Neuron (in vitro differentiated cells): ENCODE data around the gene PTGFRN.

Experiments
- H2AFZ ChIP-seq: one replicate; pipeline ENCODE4 v1.6.1; 2013; ENCODE audit warnings: low read depth, mild to moderate bottlenecking, inconsistent platforms, low read length, moderate library complexity
- H3K27me3 ChIP-seq: one replicate; pipeline ENCODE4 v1.6.1; 2013; ENCODE audit warnings: low read length; ENCODE audit not compliant: insufficient read depth
- H3K36me3 ChIP-seq: one replicate; pipeline ENCODE4 v1.6.1; 2013; ENCODE audit warnings: low read length; ENCODE audit not compliant: insufficient read depth
- H3K4me1 ChIP-seq: one replicate; pipeline ENCODE4 v1.6.1; 2013; ENCODE audit warnings: low read length; ENCODE audit not compliant: insufficient read depth
- H3K4me3 ChIP-seq: 2 replicates; pipeline ENCODE4 v1.5.1; 2013; ENCODE audit warnings: mild to moderate bottlenecking, low read length, moderate library complexity
- H3K9me3 ChIP-seq: one replicate; pipeline ENCODE4 v1.6.1; 2013; ENCODE audit warnings: low read length

PTGFRN gene

GRCh38 chr1:117037802-117038201 lies 128.1 kb downstream of the PTGFRN start:
- Histone ChIP-seq H2AFZ (no peak overlapping the region), H3K4me3 (no peak overlapping the region), H3K4me1 (peaks cover 7% of the 10 kb centered on the region), H3K9me3 (no peaks in the 10 kb centered on the region), H3K36me3 (no peaks in the 10 kb centered on the region), H3K27me3 (no peaks in the 10 kb centered on the region)

DNA sequence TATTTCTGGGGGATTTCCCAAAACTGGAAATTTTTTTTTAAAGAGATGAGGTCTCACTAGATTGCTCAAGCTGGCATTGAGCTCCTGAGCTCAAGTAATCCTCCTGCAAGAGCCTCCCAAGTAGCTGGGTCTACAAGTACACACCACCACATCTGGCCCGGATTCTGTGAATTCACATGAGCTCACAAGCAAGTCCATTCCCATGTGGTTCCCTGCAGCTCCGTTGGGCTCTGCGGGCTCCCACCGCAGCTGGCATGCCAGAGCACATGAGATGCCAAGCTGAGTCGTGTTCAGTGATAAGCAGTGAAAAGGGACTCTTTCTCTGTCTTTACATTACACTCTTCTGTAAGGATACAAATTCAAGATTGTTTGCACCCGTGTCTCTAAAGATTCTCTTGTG lies 128.5 kb downstream of the PTGFRN start:
- Histone ChIP-seq H2AFZ (no peak overlapping the region), H3K4me1 (peaks cover 3% of the 10 kb centered on the region), H3K36me3 (no peaks in the 10 kb centered on the region), H3K9me3 (no peaks in the 10 kb centered on the region), H3K4me3 (no peak overlapping the region), H3K27me3 (no peaks in the 10 kb centered on the region)
